ENCODE results near the gene COPS9.
A peak's percentile ranks its signal among the peaks of the same experiment; 100 is the strongest.

COPS9 gene

GRCh38 chr2:240160291-240161086, 24.4 kb upstream of the COPS9 start:
- H3K4me3 Mint-ChIP-seq, result no peak overlapping the region
- DNase-seq (ENCODE audit: low spot score in 2 of 2) (no peak), ATAC-seq (no peak)
- H3K9me3 Mint-ChIP-seq, result no peaks in the 10 kb centered on the region
- H3K27ac Mint-ChIP-seq, result no peak overlapping the region
- H3K4me1 Mint-ChIP-seq, result no peaks in the 10 kb centered on the region
- H3K36me3 Mint-ChIP-seq, result no peaks in the 10 kb centered on the region

DNA sequence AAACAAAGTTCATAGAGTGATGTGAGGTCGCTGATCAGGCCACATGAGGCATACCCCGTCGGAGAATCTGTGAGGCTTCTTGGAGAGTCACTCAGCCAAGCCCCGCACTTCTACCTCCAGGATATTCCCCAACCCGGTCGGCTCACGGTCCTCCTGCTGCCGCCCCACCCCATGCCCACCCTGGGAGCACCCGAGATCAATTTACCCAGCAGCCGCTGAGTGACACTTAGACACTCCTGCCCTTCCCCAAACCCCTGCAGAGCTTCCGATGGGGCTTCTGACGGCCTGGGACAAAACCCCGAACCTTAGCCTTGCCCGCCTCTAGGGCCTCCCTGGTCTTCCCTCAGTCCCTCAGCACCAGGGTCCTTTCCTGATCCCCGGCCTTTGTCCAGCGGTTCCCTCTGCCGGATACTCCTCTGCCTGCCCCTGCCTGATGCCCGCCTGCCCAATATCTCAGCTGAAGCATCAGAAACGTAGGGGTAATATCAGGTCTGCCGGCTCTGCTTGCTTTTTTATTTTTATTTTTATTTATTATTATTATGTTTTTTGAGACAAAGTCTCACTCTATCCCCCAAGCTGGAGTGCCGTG, 23.2 kb upstream of the COPS9 start:
- no peaks in the 10 kb centered on the region for H3K36me3 Mint-ChIP-seq
- H3K9me3 Mint-ChIP-seq, result no peaks in the 10 kb centered on the region
- no peaks in the 10 kb centered on the region for H3K4me1 Mint-ChIP-seq
- DNase-seq (ENCODE audit: low spot score in 2 of 2) (no peak), ATAC-seq (no peak)
- no peak overlapping the region for H3K4me3 Mint-ChIP-seq
- no peak overlapping the region for H3K27ac Mint-ChIP-seq

DNA sequence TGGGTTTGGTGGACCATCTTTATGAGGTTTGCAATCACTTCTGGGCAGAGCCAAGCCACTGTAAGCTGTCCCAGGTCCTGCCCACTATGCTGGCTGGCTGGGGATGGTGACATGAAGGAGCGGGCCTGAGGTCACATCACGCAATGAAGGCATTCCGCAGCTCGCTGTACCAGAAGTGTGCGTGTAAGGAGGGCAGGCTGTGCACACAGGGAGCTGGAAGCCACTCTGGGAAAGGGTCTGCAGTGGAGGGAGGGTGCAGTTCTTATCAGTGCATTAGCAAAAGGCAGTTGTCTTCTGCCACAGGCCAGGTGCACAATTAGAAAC, 21.0 kb upstream of the COPS9 start:
- Mint-ChIP-seq H3K36me3 (no peaks in the 10 kb centered on the region), H3K9me3 (peaks cover 2% of the 10 kb centered on the region), H3K4me1 (no peaks in the 10 kb centered on the region), H3K27ac (no peak overlapping the region), H3K4me3 (no peak overlapping the region)
- ATAC-seq (no peak), DNase-seq (ENCODE audit: low spot score in 2 of 2) (no peak)

DNA sequence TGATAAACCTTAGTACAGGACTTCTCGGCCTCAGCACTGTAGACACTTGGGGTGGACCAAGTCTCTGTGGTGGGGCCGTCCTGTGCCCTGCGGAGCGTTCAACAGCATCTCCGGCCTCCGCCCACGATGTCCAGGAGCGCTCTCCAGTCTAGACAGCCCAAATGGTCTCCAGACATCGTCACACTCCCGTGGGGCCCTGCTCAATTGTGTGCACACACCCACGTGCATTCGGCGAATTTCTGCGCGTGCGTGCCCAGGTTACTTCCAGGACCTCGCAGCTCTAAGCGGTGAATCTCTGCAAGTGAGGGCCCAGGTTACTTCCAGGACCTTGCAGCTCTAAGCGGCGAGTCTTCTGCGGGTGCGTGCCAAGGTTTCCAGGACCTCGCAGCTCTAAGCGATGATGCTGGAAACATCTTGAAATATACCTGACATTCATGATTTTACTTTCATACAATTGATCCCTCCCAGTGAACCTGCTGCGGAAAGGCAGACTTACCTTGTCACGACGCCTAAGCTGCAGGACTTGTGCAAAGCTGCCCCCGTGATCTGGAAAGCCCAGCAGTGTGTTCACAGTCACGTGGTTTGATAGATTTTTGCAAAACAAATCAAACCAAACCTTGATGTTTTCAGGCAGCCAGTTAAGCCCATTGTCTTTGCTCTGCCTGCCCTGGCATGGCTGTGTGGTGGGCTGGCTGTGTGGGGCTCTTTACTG, 20.5 kb upstream of the COPS9 start:
- peaks cover 2% of the 10 kb centered on the region for H3K9me3 Mint-ChIP-seq
- H3K27ac Mint-ChIP-seq, result no peak overlapping the region
- H3K36me3 Mint-ChIP-seq, result no peaks in the 10 kb centered on the region
- no peaks in the 10 kb centered on the region for H3K4me1 Mint-ChIP-seq
- H3K4me3 Mint-ChIP-seq, result no peak overlapping the region
- ATAC-seq (no peak), DNase-seq (ENCODE audit: low spot score in 2 of 2) (no peak)

GRCh38 chr2:240155745-240156390, 19.8 kb upstream of the COPS9 start:
- Mint-ChIP-seq H3K4me1 (no peaks in the 10 kb centered on the region), H3K9me3 (peaks cover 2% of the 10 kb centered on the region), H3K27ac (no peak overlapping the region), H3K4me3 (no peak overlapping the region), H3K36me3 (no peaks in the 10 kb centered on the region)
- ATAC-seq, result no peak
- DNase-seq (ENCODE audit: low spot score in 2 of 2), result no peak

DNA sequence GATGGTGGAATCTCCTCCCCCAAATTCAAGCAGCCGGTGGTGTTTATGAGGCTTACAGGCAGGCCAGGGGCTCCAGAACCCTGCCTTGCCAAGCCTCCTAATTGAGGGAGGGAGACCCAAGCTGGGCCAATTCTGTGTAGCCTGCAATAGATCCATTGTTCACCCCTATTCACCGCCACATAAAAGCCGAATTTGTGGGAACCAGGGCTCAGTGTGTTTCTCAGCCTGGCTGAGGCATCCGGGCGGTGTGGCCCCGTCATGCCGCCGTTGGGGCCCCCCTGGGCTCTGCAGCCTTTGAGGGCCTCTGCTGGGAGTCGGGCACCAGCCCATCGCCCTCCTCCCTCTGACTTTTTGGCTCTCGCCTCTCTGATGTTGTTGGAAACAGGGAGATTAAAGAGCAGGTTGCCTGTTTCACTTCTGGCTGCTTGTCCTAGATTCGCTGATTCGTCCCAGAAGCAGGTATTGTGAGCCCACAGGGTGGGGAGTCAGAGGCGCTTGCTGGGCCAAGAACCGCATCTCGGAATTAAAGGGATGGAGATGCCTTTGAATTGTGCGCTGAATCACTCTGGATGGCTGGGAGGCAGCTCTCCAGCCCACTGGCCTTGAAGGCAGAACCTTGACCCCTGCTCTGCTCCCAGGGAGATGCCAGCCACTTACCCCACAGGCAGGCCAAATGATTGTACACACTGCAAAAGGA, 19.1 kb upstream of the COPS9 start:
- H3K4me3 Mint-ChIP-seq, result no peak overlapping the region
- H3K36me3 Mint-ChIP-seq, result no peaks in the 10 kb centered on the region
- ATAC-seq (no peak), DNase-seq (ENCODE audit: low spot score in 2 of 2) (no peak)
- no peaks in the 10 kb centered on the region for H3K4me1 Mint-ChIP-seq
- H3K9me3 Mint-ChIP-seq, result peaks cover 2% of the 10 kb centered on the region
- H3K27ac Mint-ChIP-seq, result no peak overlapping the region

DNA sequence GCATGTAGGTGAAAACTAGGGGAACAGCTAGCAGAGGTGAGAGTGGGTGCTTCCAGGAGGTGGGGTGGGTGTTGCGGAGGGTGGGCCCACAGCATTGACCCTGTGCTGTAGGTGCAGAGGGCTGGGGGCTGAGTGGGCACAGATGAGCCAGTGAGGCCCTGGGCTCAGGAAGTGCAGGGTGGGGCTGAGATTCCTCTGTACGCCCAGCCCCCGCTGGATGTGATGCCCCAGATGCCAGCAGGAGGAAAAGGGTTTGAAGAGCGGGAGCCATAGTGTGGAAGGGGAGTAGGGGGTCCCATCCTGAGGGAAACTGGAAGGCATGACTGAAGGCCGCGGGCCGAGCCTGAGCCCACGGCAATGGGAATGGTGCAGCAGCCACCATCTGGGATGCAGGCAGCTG, 18.5 kb upstream of the COPS9 start:
- Mint-ChIP-seq H3K36me3 (no peaks in the 10 kb centered on the region), H3K9me3 (peaks cover 2% of the 10 kb centered on the region), H3K27ac (no peak overlapping the region), H3K4me3 (no peak overlapping the region), H3K4me1 (no peaks in the 10 kb centered on the region)
- DNase-seq (ENCODE audit: low spot score in 2 of 2), result no peak
- no peak for ATAC-seq

DNA sequence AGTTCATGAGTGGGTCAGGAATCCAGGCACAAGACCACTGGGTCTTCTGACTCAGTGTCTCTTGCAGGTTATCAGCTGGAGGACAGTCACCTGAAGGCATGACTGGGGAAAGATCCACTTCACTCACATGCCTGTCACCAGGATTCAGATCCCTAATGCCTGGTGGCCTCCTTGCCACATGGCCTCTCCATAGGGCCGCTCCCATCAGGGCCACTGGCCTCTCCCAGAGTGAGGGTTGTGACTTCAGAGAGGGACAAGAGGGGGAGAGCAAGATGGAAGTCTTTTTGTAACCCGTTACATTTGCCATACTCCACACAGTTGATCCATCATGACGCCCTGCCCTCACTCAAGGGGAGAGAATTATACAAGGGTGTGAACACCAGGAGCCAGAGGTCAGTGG, 17.3 kb upstream of the COPS9 start:
- DNase-seq (ENCODE audit: low spot score in 2 of 2), result no peak

GRCh38 chr2:240151477-240152031, 15.4 kb upstream of the COPS9 start:
- Mint-ChIP-seq H3K27ac (no peak overlapping the region), H3K9me3 (peaks cover 2% of the 10 kb centered on the region), H3K4me1 (peaks cover 10% of the 10 kb centered on the region), H3K36me3 (no peaks in the 10 kb centered on the region), H3K4me3 (no peak overlapping the region)
- ATAC-seq (no peak), DNase-seq (ENCODE audit: low spot score in 2 of 2) (no peak)

More for the DNA sequence above, 17.3 kb upstream of the COPS9 start:
- Mint-ChIP-seq H3K36me3 (no peaks in the 10 kb centered on the region), H3K27ac (no peak overlapping the region), H3K9me3 (peaks cover 2% of the 10 kb centered on the region), H3K4me1 (no peaks in the 10 kb centered on the region), H3K4me3 (no peak overlapping the region)
- ATAC-seq, result no peak

GRCh38 chr2:240149943-240150784, 14.1 kb upstream of the COPS9 start:
- Mint-ChIP-seq H3K36me3 (no peaks in the 10 kb centered on the region), H3K27ac (no peak overlapping the region), H3K4me1 (peaks cover 10% of the 10 kb centered on the region), H3K4me3 (no peak overlapping the region), H3K9me3 (peaks cover 2% of the 10 kb centered on the region)
- ATAC-seq (peak; percentile 48), DNase-seq (ENCODE audit: low spot score in 2 of 2) (peak in 1 of 2 donors; percentile 55)

DNA sequence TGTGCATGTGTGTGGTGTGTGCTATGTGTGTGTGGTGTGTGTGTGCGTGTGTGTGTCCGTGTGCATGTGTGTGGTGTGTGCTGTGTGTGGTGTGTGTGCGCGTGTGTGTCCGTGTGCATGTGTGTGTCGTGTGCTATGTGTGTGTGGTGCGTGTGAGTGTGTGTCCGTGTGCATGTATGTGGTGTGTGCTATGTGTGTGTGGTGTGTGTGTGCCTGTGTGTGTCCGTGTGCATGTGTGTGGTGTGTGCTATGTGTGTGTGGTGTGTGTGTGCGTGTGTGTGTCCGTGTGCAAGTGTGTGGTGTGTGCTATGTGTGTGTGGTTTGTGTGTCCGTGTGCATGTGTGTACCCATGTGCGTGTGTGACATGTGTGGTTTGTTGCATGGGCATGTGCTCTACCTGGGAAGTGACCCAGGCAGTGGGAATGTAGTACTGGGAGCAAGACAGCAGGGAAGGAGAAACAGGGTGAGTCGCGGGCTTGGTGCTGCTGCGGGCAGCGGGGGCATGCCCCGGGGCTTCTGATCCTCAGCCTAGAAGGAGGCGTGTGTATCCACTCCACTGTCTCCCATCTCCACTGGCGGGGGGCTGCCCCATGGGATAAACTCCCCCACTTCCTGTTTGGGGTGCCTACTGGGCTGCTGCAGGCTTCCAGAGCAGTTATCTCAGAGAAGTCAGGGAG, 11.9 kb upstream of the COPS9 start:
- peaks cover 2% of the 10 kb centered on the region for H3K9me3 Mint-ChIP-seq
- no peaks in the 10 kb centered on the region for H3K36me3 Mint-ChIP-seq
- no peak overlapping the region for H3K27ac Mint-ChIP-seq
- ATAC-seq (no peak), DNase-seq (ENCODE audit: low spot score in 2 of 2) (no peak)
- no peak overlapping the region for H3K4me3 Mint-ChIP-seq
- peaks cover 10% of the 10 kb centered on the region for H3K4me1 Mint-ChIP-seq

DNA sequence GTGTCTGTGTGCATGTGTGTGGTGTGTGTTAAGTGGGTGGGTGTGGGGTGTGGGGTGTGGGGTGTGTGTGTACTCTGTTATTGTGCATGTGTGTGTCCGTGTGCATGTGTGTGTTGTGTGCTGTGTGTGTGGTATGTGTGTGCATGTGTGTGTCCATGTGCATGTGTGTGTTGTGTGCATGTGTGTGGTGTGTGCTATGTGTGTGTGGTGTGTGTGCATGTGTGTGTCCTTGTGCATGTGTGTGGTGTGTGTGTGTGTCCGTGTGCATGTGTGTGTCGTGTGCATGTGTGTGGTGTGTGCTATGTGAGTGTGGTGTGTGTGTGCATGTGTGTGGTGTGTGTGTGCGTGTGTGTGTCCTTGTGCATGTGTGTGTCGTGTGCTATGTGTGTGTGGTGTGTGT, 11.3 kb upstream of the COPS9 start:
- H3K27ac Mint-ChIP-seq, result no peak overlapping the region

GRCh38 chr2:240146627-240147278, 10.6 kb upstream of the COPS9 start:
- ATAC-seq (no peak), DNase-seq (ENCODE audit: low spot score in 2 of 2) (no peak)
- no peak overlapping the region for H3K27ac Mint-ChIP-seq
- no peaks in the 10 kb centered on the region for H3K9me3 Mint-ChIP-seq
- H3K36me3 Mint-ChIP-seq, result no peaks in the 10 kb centered on the region
- peaks cover 10% of the 10 kb centered on the region for H3K4me1 Mint-ChIP-seq
- H3K4me3 Mint-ChIP-seq, result no peak overlapping the region

More for the DNA sequence above, 11.3 kb upstream of the COPS9 start:
- no peak for DNase-seq (ENCODE audit: low spot score in 2 of 2)
- Mint-ChIP-seq H3K9me3 (no peaks in the 10 kb centered on the region), H3K4me1 (peaks cover 10% of the 10 kb centered on the region), H3K4me3 (no peak overlapping the region), H3K36me3 (no peaks in the 10 kb centered on the region)
- ATAC-seq, result no peak

Measured in stimulated activated effector memory CD8-positive, alpha-beta T cell treated with anti-CD3 and anti-CD28 coated beads, Interleukin-12 subunit alpha, Interleukin-12 subunit beta, amount 100 ng/mL, for 72 hours (primary cell).